Measurements from ENCODE around the gene EVI2B.

DNA sequence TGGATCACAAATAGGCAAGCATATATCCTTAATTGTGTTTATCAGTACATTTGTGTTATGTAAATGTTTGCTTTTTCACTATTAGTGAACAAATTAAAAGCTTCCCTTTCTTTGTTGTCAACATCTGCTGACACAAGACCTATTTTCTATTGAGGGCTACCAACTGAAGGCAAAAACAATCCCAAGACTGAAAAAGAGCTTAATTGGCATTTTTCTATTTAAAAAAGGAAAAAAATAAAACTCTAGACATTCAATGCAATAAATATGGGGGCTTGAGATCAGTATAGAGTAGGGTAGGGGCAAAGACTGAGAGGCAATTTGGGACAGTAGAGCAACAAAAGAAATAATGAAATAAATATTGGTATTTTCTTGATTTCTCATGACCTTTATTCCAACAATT, 41.1 kb downstream of the EVI2B start:
- TF ChIP-seq POLR2A (IDR thresholded peaks at IDR 0.05; ENCODE audit: low read depth, low read length) (no peak), TAF1 (IDR thresholded peaks at IDR 0.05; ENCODE audit: low read depth, low read length) (no peak), SPI1 (IDR thresholded peaks at IDR 0.05; ENCODE audit: low read depth, low read length) (no peak), POLR2AphosphoS5 (IDR thresholded peaks at IDR 0.05; ENCODE audit: low read depth, low read length) (no peak)

Measured in GM12891 (cell line).